NK-92 treated with Interleukin-12 subunit alpha and Interleukin-12 subunit beta, amount 100 ng/mL, for 24 hours (cell line): Measurements from ENCODE around the gene LRSAM1.

Source experiments
- DNase-seq: peaks from one replicate; lab custom pipeline; 2025; lab: John Stamatoyannopoulos, UW

LRSAM1 gene

DNA sequence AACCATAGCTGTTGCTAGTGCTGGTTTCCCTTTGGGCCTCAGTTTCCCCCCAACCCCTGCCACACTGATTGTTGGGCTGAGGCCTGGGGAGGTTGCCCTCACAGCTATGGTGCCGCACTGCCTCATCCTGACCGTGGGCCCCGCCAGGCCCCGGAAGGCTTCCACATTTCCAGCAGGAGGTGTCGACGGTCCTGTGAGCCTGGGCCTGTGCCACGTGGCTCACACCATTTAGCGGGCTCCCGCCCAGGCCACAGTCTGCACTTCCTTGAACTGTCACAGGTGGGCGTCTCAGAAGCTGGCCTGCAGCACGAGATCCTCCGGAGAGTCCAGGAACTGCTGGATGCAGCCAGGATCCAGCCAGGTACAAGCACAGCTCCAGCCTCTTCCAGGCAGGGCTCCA, 45.7 kb downstream of the LRSAM1 start:
- no peak for DNase-seq

DNA sequence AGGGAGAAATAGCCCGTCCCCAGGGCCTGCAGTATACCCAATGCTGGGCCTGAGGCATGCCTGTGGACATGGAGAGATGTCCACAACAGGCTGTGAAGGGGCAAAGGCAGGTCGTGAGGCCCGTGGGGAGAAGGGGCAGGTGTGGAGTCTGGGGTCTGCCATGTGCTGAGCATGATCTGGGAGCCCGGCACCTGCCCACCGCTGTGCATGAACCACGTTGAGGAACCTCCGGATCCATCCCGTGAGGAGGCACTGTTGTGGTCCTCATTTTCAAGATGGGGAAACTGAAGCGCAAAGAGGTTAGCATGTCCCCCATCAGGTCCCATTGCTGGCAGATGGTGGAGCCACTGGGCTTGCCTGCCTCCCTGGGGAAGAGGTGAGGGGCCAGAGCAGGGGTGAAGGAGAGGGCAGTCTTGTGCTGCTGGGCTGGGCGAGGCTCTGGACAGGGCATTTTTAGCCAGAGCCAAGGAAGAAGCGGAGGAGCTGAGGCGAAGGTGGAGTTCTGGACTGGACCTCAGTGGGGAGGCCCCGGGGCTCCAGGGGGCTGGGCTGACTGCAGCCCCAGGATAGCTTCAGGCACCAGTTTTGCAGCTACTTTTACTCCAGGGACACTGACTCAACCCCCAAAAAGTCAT, 46.5 kb downstream of the LRSAM1 start:
- no peak for DNase-seq

DNA sequence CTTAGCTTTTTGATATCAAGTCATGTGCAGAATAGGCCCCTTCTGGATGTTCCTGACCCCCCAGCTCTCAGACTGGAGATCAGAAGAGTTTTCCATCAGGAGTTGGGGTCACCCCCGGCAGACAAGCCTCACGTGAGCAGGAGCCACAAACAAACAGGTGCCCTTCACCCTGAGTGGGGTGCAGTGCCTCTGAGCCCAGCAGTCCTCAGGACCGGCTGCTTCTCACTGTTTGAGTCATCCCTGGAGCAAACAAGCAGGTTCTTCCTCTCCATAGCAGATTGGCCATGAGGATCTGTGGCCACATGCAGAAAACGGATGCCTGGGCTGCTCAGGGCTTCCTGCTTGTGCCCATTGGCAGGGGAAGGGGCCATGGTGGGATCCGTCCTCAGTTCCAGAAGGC, 47.0 kb downstream of the LRSAM1 start:
- no peak for DNase-seq

DNA sequence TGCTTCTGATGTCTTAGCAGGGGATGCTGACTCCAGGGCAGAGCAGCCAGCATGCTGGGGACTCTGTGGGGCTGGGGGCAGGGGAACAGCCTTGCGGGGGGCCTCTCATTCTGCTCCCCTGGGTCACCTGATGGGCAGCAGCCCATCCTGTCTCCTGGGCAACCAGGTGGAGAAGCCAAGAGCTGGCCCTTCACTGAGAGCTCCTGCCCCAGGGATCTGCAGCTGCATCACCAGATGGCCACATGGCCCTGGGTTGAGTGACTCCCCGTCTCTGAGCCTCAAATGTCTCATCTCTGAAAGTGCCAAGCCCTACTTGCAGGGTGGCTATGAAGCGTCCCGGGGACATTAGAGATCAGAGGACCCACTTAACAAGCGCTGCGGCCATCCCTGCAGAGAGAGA, 49.1 kb downstream of the LRSAM1 start:
- no peak for DNase-seq

DNA sequence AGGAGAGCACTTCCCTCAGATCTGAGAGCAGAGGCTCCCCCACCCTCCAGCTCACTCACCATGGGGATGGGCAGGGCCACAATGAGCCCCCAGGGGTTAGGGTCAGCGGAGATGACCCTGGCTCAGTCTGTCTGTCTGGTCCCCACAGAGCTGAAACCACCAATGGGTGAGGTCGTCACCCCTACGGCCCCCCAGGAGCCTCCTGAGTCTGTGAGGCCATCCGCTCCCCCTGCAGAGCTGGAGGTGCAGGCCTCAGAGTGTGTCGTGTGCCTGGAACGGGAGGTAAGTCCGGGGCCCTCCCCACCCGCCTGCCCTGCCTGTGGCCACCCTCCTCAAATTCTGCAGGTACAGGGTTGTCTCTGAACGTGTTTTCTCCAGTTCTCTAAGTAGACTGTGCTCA, 49.6 kb downstream of the LRSAM1 start:
- no peak for DNase-seq

DNA sequence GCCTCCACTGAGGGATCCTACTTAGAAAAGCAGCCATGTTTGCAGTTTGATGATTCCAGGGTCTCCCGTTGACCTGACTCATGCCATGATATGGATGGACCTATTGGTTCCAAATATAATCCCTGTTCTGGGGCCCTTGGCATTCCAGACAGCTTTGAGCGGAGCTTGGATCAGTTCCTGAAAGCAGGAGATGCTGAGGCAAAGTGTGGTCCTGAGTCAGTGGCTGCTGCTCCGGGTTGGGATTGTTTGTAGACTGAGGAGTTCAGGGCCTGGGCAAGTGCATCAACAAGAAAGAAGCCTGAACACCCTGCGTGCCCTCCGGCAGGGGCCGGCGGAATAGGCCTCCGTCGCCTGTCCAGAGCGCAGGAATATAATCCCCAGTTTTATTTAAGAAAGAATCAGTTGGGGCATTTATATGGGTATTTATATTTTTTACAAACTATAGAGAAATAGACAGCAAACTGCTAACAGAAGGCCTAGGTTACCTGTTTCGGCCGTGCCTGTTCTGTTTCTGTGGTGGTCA, 50.6 kb downstream of the LRSAM1 start:
- DNase-seq = no peak

DNA sequence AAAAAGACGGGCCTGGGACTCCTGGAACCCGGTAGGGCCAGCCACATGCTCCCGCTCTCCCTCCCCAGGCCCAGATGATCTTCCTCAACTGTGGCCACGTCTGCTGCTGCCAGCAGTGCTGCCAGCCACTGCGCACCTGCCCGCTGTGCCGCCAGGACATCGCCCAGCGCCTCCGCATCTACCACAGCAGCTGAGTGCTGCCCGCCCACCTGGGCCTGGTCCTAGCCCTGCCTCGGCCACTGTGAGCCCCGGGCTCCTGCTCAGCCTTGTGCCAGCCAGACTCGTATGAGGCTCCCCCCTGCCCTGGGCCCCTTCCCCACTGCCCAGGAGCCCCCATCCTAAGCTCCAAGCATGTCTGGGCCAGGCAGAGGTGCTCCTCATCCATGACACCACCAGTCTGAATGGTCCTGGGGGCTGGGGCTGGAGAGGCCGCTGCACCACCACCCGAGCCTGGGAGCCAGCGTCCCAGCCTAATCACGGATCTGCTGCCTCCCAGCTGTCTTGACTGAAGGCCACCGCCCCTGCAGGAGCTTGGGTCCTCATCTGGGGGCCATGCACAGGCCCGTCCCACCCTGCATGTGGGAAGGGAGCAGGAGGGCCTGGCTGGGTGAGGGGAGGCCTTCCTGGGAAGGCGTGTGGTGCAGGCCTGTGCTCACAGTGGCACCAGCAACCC, 51.5 kb downstream of the LRSAM1 start:
- DNase-seq = no peak

DNA sequence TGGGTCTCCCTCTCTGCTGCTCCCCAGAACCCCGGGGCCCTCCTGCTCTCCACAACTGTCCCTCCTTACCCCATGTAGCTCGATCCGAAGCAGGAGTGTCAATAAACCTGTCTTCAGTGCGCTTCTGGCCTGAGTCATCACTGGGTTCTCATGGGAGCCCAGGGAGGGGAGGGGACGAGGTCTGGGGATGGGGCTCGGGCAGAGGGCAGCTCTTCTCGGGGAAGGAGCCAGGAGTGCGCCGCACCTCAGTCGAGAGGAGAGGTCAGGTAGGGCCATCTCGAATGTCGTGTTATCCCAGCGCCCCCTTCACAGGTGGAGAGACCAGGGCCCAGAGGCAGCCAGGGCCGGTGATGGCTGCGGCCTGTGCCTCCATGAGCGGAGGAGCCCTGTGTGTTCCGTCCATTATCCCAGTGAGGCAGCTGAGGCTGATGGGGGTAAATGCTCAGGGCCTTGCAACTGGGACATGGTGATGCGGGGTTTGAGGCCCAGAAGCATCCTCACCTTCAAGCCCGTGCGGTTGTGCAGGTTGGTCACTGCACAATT, 52.1 kb downstream of the LRSAM1 start:
- DNase-seq = no peak

DNA sequence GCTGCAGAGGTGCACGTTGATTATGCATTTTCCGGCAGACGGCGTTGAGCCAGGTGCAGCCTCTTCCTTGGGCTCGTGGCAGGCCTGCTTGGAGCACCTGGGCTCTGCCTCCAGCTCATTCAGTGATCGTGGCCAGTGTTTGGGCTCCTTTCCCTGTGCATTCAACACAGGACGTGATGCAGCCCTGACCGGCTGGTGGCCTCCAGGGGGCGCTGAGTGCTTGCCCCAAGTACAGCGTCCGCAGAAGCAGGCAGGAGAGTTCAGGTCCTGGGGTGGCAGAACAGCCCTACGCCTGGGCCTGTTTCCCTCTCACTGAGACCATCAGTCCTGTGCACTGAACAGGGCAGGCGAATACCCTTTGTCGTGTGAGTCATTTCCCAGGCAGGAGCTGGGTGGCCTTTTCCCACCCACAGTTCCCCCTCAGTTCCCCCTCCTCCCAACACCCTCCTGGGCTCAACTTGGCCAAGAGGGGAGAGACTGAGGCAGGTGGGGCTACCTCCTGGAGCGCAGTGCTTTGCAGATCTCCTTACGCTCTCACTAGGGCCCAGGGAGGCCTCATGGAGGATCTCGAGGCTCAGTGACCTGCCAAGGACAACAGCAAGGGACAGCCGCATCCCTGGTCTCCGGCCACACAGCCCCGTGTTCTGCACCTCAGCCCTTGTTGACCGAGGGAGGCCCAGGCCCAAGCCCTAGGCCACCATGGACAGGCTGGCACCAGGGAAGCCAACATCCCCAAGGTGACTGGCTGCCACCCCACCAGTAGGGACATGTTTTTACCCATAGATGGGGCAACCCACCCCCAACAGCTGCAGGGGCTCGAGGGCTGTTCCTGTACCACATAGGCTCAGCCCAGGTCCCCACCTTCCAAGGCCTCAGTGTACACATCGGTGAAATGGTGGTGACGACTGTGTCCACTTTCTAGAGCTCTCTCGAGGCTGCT, 52.9 kb downstream of the LRSAM1 start:
- DNase-seq = peak; percentile 21

DNA sequence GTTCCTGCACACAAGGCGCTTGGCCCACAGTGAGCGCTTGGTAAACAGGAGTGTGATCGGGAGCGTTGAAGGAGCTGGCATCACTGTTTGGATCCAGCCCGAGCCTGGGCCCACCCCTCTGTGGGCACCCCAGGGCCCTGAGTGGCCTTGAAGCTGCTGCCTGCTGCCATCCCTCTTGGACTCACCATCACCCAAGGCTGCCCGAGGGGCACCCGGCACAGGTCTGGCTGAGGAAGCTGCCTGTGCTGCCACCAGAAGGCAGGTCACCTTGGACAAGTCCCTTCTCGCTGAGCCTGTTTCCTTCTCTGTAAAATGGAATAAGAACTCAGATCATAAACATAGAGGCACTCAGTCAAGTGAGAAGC, 53.6 kb downstream of the LRSAM1 start:
- no peak for DNase-seq

DNA sequence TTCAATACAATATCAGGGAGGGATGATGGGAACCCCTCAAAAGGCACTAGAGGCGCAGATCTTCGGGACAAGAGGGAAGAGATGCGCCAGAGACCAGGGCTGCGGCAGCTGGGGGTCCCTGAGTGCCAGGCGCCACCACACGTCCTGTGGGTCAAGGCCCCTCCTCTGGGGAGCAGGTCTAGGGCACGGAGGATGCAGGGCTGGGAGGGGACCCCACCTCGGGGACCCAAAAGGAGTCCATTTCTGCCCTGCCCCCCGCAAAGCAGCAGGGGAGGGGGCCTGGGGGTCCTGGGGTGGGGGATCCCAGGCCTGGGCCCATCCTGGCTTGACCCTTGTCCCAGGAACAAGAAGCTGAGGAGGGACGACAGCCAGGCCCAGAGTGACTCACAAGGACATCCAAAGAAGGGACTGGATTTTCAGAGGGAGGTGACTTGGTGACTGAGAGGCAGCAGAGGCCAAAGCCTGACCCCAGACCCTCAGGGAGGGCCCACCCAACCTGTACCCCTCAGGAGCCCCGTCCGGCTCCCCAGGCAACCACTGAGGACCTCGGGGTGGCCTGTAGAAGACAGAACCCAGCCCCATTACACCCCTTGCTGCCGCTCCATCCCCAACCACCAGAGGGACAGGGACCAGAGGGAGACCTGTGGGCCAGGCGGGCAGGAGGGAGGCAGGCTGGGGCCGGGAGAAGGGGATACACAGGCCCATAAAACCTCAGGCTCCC, 54.2 kb downstream of the LRSAM1 start:
- DNase-seq = peak; percentile 6

DNA sequence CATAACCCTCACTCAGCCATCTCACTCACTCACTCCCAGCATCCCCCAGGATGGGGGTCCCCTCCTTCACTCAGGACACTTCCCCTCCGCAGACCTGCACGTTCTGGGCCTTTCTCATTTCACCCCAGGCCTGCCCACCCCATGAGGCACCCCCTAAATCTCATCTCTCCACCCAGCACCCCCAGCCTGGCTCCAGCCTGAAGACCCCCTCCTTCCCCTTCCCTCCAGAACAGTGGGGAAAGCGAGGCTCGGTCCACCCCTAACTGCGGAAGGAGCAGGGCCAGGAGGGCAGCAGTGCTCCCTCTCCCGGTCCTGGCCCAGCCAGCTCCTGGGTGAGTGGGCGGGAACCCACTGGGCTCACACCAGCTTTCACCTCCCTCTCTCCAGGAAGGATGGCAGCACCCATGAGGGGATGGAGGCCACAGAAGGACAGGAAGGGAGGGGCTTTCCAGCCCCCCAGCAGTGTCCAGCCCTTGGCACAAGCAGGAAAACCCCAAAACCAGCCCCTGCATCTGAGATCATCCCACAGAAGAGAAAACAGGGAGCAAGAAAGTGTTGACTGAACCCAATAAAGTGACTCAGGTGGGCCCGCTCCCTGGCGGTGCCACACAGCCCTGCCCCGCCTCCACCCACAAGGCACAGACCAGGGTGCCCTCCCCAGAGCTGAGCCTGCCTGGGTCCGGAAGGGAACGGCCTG, 55.0 kb downstream of the LRSAM1 start:
- DNase-seq = no peak

DNA sequence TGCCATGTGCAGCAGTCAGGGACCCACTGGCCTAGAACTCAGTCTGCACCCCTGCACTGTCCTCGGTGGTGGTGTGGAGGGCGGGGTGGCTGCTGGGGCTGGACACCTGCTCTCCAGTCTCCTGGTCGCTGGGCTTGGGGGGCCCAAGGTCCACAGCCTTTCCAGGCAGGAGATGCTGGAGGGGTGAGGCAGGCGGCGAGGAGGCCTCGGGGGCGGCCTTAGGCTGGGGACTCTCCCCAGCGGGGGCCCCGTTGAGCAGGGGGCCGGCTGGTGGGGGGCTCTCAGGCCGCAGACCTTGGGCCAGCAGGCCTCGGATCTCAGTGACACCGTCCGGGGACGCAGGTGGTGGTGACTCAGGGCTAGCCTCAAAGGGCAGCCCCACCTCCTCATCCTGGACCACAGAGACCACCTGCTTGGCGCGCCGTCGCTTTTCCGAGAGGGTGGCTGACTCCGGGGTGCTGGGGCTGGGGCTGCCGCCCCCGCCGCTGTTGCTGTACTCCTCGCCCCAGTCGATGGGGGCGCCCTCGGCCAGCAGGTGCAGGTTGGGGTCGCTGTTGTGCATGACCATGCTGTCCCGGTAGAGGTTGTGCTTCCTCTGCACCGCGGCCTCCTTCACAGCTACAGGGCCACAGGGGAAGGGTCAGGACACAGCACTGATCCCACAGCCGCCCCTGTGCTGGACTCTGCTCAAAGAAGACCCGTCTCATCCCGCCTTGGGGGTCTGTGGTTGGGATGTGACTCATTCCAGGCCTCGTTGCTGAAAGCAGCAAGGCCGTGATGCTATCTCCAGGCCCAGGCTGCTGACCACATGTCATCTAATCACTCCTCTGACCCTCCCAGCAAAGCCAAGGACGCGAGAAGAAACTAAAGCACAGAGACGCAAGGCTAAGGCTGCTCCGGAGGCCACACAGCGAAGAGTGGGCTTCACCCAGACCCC, 55.8 kb downstream of the LRSAM1 start:
- DNase-seq = no peak

DNA sequence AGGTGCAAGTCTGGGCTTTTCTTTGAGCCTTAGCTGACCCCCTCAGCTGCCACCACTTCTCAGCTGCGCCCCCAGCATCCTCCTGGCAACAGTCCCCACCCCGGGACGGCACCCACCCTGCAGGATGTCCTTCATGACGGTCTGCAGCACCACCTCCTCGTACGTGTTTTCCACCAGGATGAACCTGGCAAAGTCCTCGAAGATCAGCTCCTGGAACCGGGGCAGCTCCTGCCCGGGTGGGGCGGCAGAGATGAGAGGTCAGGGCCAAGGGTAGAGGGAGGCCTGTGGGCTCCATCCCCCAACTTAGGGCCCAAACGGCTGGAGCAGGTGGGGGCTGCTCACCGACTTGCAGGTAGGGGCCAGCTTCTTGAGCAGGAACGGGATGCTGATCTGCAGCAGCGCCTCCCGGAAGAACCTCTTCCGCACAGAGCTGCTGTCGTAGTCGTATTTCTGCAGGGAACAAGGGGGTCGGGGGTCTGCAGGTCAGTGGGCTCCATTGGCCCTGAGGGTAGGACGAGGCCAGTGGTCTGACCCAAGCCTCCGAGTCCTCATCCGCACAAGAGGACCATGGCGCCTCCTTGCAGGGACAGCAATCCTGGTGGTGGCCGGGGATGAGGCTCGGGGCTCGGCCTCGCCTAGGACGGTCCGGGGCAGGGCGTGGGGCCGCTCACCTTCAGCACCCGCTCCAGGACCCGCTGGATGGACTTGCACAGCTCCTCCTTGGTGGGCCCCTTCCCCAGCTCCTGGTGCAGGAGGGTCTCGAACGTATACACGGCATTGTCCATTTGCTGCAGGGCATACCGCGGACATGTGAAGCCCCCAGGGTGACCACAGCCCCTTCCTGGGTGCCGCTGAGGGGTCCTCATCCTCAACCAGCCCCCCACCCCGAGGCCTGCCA, 56.7 kb downstream of the LRSAM1 start:
- DNase-seq = no peak

DNA sequence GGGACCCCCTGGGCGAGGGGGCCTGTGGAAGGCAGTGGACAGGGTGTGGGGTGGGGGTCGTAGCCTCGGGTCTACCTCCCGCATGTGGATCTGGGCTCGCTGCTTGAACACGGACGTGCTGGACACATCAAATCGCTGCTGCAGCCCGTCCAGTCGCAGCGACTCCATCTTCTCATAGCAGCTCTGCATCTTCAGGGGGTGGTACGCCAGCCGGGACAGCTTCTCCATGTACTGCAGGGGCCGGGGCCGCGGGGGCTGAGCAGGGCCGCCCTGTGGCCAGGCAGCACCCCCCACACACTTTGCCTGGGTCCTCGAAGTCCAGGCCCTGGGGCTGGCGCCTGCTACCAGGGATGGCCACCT, 57.6 kb downstream of the LRSAM1 start:
- no peak for DNase-seq

DNA sequence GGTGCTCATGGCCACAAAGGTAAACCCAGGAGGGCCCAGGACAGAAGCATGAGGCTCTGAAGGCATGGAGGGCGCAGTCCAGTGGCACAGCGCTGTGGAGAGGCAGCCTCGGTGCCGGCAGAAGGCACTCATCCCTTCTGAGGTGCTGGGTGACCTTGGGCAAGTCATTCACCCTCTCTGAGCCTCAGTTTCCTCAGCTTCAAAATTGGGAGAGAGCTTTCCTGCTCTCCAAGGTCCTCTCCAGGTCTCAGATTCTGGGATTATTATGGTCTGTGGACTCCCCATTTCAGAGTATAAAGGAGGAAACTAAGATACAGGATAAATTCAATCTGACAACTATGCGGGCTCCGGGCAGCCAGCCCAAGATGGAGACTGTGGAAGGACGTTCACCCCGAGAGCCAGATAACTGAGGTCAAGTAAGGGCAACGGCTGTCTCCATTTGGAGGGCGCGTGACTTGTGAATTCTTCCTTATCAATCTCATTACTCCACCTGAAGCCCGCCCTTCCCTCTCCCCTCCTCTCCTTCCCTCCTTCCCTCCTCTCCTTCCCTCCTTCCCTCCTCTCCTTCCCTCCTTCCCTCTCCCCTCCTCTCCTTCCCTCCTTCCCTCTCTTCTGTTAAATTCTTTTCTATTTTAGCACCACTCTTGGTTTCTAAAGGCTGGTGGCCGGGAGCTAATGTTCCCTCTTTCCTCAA, 58.1 kb downstream of the LRSAM1 start:
- DNase-seq = no peak

DNA sequence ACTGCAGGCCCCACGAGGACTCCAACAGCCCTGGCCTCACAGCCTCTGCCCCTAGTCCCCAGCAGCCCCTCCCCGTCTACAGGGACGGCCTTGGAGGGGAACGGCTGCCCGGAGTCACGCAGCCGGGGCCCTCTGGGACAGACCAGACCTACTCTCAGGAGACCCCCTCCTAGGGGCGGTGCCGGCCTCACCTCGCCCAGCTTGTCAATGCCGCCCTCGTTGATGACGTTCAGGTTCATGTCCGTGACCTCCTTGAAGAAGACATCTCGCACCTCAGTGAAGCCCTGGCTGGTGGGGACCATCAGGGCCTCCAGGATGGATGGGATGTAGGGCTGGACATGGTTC, 58.6 kb downstream of the LRSAM1 start:
- DNase-seq = no peak

DNA sequence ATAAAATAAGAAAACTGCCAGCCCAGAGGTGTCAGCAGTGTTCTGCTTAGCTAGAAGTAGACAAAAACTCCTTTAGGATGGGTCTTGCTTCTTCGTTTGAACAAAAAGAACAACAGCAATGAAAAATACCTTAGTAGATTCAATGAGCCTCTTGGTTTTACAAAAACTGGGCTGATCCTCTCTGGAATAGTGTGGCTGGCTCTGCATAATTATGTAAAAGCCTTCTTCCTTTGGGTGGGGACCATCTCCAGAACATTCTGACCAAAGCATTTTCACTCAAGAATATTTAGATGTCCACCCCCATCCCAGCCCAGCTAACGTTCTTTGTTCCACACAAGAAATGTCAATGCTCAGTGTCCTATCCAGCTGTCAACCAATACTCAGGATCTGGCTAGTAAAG, 63.2 kb downstream of the LRSAM1 start:
- DNase-seq = no peak
